Measurements from ENCODE around the gene WWOX.

The WWOX gene

GRCh38 chr16:79006765-79007164 is 907.3 kb downstream of the WWOX start:
- TF ChIP-seq EZH2 (IDR thresholded peaks at IDR 0.05; ENCODE audit: borderline replicate concordance, low read depth, low read length, severe bottlenecking) = no peak
- no peak for TF ChIP-seq CTCF (IDR thresholded peaks at IDR 0.05; ENCODE audit: borderline replicate concordance, extremely low read depth, low read length, poor library complexity, severe bottlenecking)
- Histone ChIP-seq H2AFZ (ENCODE audit: low read depth, low read length) (no peak overlapping the region), H4K20me1 (ENCODE audit: insufficient read depth, low read length) (no peaks in the 10 kb centered on the region), H3K9me3 (ENCODE audit: insufficient read depth, low read length, severe bottlenecking) (no peaks in the 10 kb centered on the region), H3K36me3 (ENCODE audit: insufficient read depth, low read length) (no peaks in the 10 kb centered on the region), H3K9ac (ENCODE audit: low read depth, low read length) (no peak overlapping the region), H3K27ac (ENCODE audit: low read length) (no peak overlapping the region), H3K4me1 (ENCODE audit: insufficient read depth, low read length) (no peaks in the 10 kb centered on the region), H3K4me3 (ENCODE audit: low read depth in 1 of 2, low read length in 2 of 2) (no peak overlapping the region), H3K79me2 (ENCODE audit: insufficient read depth, low read length) (no peaks in the 10 kb centered on the region), H3K27me3 (ENCODE audit: insufficient read depth, low read length, poor library complexity) (no peaks in the 10 kb centered on the region), H3K4me2 (ENCODE audit: insufficient read depth, low read length) (no peak overlapping the region)
- DNase-seq (no peak), ATAC-seq (ENCODE audit: insufficient read depth, low read depth) (no peak)

GRCh38 chr16:79007614-79008013 is 908.2 kb downstream of the WWOX start:
- Histone ChIP-seq H3K27me3 (ENCODE audit: insufficient read depth, low read length, poor library complexity) (no peaks in the 10 kb centered on the region), H3K36me3 (ENCODE audit: insufficient read depth, low read length) (no peaks in the 10 kb centered on the region), H3K4me3 (ENCODE audit: low read depth in 1 of 2, low read length in 2 of 2) (no peak overlapping the region), H3K79me2 (ENCODE audit: insufficient read depth, low read length) (no peaks in the 10 kb centered on the region), H3K4me1 (ENCODE audit: insufficient read depth, low read length) (peaks cover 2% of the 10 kb centered on the region), H3K27ac (ENCODE audit: low read length) (no peak overlapping the region), H3K4me2 (ENCODE audit: insufficient read depth, low read length) (no peak overlapping the region), H2AFZ (ENCODE audit: low read depth, low read length) (no peak overlapping the region), H3K9ac (ENCODE audit: low read depth, low read length) (no peak overlapping the region), H4K20me1 (ENCODE audit: insufficient read depth, low read length) (no peaks in the 10 kb centered on the region), H3K9me3 (ENCODE audit: insufficient read depth, low read length, severe bottlenecking) (no peaks in the 10 kb centered on the region)
- DNase-seq = no peak
- TF ChIP-seq EZH2 (IDR thresholded peaks at IDR 0.05; ENCODE audit: borderline replicate concordance, low read depth, low read length, severe bottlenecking) = no peak
- TF ChIP-seq CTCF (IDR thresholded peaks at IDR 0.05; ENCODE audit: borderline replicate concordance, extremely low read depth, low read length, poor library complexity, severe bottlenecking) = no peak
- ATAC-seq (ENCODE audit: insufficient read depth, low read depth) = no peak

GRCh38 chr16:79008036-79008868 is 908.8 kb downstream of the WWOX start:
- no peak overlapping the region for H3K27ac ChIP-seq (ENCODE audit: low read length)
- no peak for DNase-seq

More at GRCh38 chr16:79008036-79008868, 908.8 kb downstream of the WWOX start:
- Histone ChIP-seq H3K4me3 (ENCODE audit: low read depth in 1 of 2, low read length in 2 of 2) (no peak overlapping the region), H3K27me3 (ENCODE audit: insufficient read depth, low read length, poor library complexity) (no peaks in the 10 kb centered on the region), H3K9me3 (ENCODE audit: insufficient read depth, low read length, severe bottlenecking) (no peaks in the 10 kb centered on the region), H4K20me1 (ENCODE audit: insufficient read depth, low read length) (no peaks in the 10 kb centered on the region), H2AFZ (ENCODE audit: low read depth, low read length) (no peak overlapping the region), H3K36me3 (ENCODE audit: insufficient read depth, low read length) (no peaks in the 10 kb centered on the region), H3K79me2 (ENCODE audit: insufficient read depth, low read length) (no peaks in the 10 kb centered on the region), H3K9ac (ENCODE audit: low read depth, low read length) (no peak overlapping the region), H3K4me2 (ENCODE audit: insufficient read depth, low read length) (no peak overlapping the region), H3K4me1 (ENCODE audit: insufficient read depth, low read length) (peaks cover 9% of the 10 kb centered on the region)
- no peak for ATAC-seq (ENCODE audit: insufficient read depth, low read depth)
- TF ChIP-seq CTCF (IDR thresholded peaks at IDR 0.05; ENCODE audit: borderline replicate concordance, extremely low read depth, low read length, poor library complexity, severe bottlenecking) (no peak), EZH2 (IDR thresholded peaks at IDR 0.05; ENCODE audit: borderline replicate concordance, low read depth, low read length, severe bottlenecking) (no peak)
